ENCODE measurements around the gene STPG3. TPM values are rescaled to one million over a fixed set of nuclear protein-coding genes. Genes with fewer than 3 reads are reported as not detected.
A peak's percentile ranks its signal among the peaks of the same experiment; 100 is the strongest.
"Not testable (repeated sequence)": the region's sequence is repeated elsewhere in the genome, so short reads cannot be mapped to it uniquely, and the experiment has no call there.

Gene STPG3
- total RNA-seq, 2 experiments from 2014 or later = not detected

GRCh38 chr9:137240841-137241489, 10.1 kb upstream of the STPG3 start, which contains the start of gene TUBB4B:
TSS of gene TUBB4B (plus strand) at chr9:137241287. CDS start at chr9:137241361, 74 bp downstream.
- CTCF ChIA-PET = interaction anchor here (0.6 to 7.1 kb wide), 23 partner anchors 11 to 511 kb away, joined by 3 to 110 read pairs (median 5); partner anchors contain the start of genes ANAPC2, CYSRT1, DPP7 and MAN1B1
- peak within 1 kb of the TSS; percentile 90 for H3K27ac Mint-ChIP-seq
- peaks cover 31% of the 10 kb centered on the region for H3K4me1 Mint-ChIP-seq
- peak within 1 kb of the TSS; percentile 82 for H3K4me3 Mint-ChIP-seq
- peaks cover 21% of the 10 kb centered on the region for H3K36me3 Mint-ChIP-seq
- no peaks in the 10 kb centered on the region for H3K9me3 Mint-ChIP-seq (ENCODE audit: low read depth)
- ATAC-seq (peak; percentile 75), DNase-seq (peak; percentile 99)
- no peaks in the 10 kb centered on the region for H3K27me3 Mint-ChIP-seq

GRCh38 chr9:137241490-137242268, 9.4 kb upstream of the STPG3 start:
- Mint-ChIP-seq H3K4me1 (peaks cover 31% of the 10 kb centered on the region), H3K4me3 (peak overlapping the region; percentile 82), H3K27me3 (no peaks in the 10 kb centered on the region), H3K9me3 (ENCODE audit: low read depth) (no peaks in the 10 kb centered on the region), H3K27ac (peak overlapping the region; percentile 56), H3K36me3 (peaks cover 21% of the 10 kb centered on the region)
- peak; percentile 81 for DNase-seq
- ATAC-seq = peak; percentile 18
- CTCF ChIA-PET = interaction anchor here (0.9 to 6.1 kb wide), 11 partner anchors 13 to 441 kb away, joined by 3 to 110 read pairs (median 8); partner anchors contain the start of genes CYSRT1, NDOR1, NELFB and RNF208

- CTCF ChIA-PET = interaction anchor here (1.0 to 6.1 kb wide), 5 partner anchors 12 to 213 kb away, joined by 3 to 46 read pairs (median 3); partner anchors contain the start of genes NELFB and RNF224
- H3K27me3 Mint-ChIP-seq = no peaks in the 10 kb centered on the region
- H3K9me3 Mint-ChIP-seq (ENCODE audit: low read depth) = no peaks in the 10 kb centered on the region
- ATAC-seq = no peak
- peak; percentile 58 for DNase-seq
- H3K36me3 Mint-ChIP-seq = peaks cover 21% of the 10 kb centered on the region
- peak overlapping the region; percentile 82 for H3K4me3 Mint-ChIP-seq
- peak overlapping the region; percentile 66 for H3K27ac Mint-ChIP-seq
- peaks cover 31% of the 10 kb centered on the region for H3K4me1 Mint-ChIP-seq
Measured at GRCh38 chr9:137242269-137243203, 8.6 kb upstream of the STPG3 start.

GRCh38 chr9:137243266-137243625, 7.8 kb upstream of the STPG3 start:
- H3K27ac Mint-ChIP-seq; H3K9me3 Mint-ChIP-seq (ENCODE audit: low read depth); ATAC-seq; DNase-seq; H3K27me3 Mint-ChIP-seq: not testable (repeated sequence)
- Mint-ChIP-seq H3K36me3 (peaks cover 21% of the 10 kb centered on the region), H3K4me1 (peaks cover 29% of the 10 kb centered on the region), H3K4me3 (peak overlapping the region; percentile 30)
- CTCF ChIA-PET = interaction anchor here (1.0 to 6.1 kb wide), 5 partner anchors 11 to 214 kb away, joined by 3 to 46 read pairs (median 3); partner anchors contain the start of genes NELFB and RNF224

- Mint-ChIP-seq H3K36me3 (peaks cover 21% of the 10 kb centered on the region), H3K9me3 (ENCODE audit: low read depth) (no peaks in the 10 kb centered on the region)
- DNase-seq = peak; percentile 53
Measured at GRCh38 chr9:137243626-137244485, 7.2 kb upstream of the STPG3 start.

GRCh38 chr9:137244486-137245449, 6.3 kb upstream of the STPG3 start:
- peaks cover 19% of the 10 kb centered on the region for H3K4me1 Mint-ChIP-seq
- H3K9me3 Mint-ChIP-seq (ENCODE audit: low read depth) = no peaks in the 10 kb centered on the region
- ATAC-seq (no peak), DNase-seq (no peak)
- H3K36me3 Mint-ChIP-seq = peaks cover 21% of the 10 kb centered on the region
- CTCF ChIA-PET = interaction anchor here (1.5 to 6.1 kb wide), 3 partner anchors 8 to 10 kb away, joined by 3 to 46 read pairs (median 23); partner anchors contain the start of gene NELFB
- no peaks in the 10 kb centered on the region for H3K27me3 Mint-ChIP-seq
- H3K4me3 Mint-ChIP-seq = no peak overlapping the region
- no peak overlapping the region for H3K27ac Mint-ChIP-seq

More at GRCh38 chr9:137243626-137244485, 7.2 kb upstream of the STPG3 start:
- ATAC-seq = no peak
- peaks cover 23% of the 10 kb centered on the region for H3K4me1 Mint-ChIP-seq
- no peak overlapping the region for H3K27ac Mint-ChIP-seq
- no peaks in the 10 kb centered on the region for H3K27me3 Mint-ChIP-seq
- CTCF ChIA-PET = interaction anchor here (1.4 to 6.1 kb wide), 2 partner anchors 11 to 215 kb away, joined by 3 to 46 read pairs; partner anchors contain the start of gene NELFB
- H3K4me3 Mint-ChIP-seq = peak overlapping the region; percentile 30

- ATAC-seq (no peak), DNase-seq (no peak)
- Mint-ChIP-seq H3K4me3 (no peak overlapping the region), H3K36me3 (peaks cover 21% of the 10 kb centered on the region), H3K4me1 (peaks cover 19% of the 10 kb centered on the region), H3K27ac (no peak overlapping the region), H3K27me3 (no peaks in the 10 kb centered on the region), H3K9me3 (ENCODE audit: low read depth) (no peaks in the 10 kb centered on the region)
- CTCF ChIA-PET = interaction anchor here (1.5 to 5.2 kb wide), 2 partner anchors 9 kb away, joined by 3 to 23 read pairs; no protein-coding TSS in a partner anchor
Measured at GRCh38 chr9:137245450-137246421, 5.3 kb upstream of the STPG3 start.

GRCh38 chr9:137247135-137247915, 3.8 kb upstream of the STPG3 start:
- CTCF ChIA-PET = interaction anchor here (5.2 kb wide), 1 partner anchor 11 kb away, joined by 23 read pairs; no protein-coding TSS in a partner anchor
- ATAC-seq (no peak), DNase-seq (no peak)
- peaks cover 12% of the 10 kb centered on the region for H3K36me3 Mint-ChIP-seq
- no peak overlapping the region for H3K4me3 Mint-ChIP-seq
- no peaks in the 10 kb centered on the region for H3K27me3 Mint-ChIP-seq
- H3K4me1 Mint-ChIP-seq = peaks cover 17% of the 10 kb centered on the region
- H3K27ac Mint-ChIP-seq = no peak overlapping the region
- H3K9me3 Mint-ChIP-seq (ENCODE audit: low read depth) = no peaks in the 10 kb centered on the region

GRCh38 chr9:137247916-137248175, 3.2 kb upstream of the STPG3 start:
- Mint-ChIP-seq H3K27me3 (no peaks in the 10 kb centered on the region), H3K4me1 (peaks cover 12% of the 10 kb centered on the region), H3K27ac (no peak overlapping the region), H3K4me3 (no peak overlapping the region), H3K9me3 (ENCODE audit: low read depth) (no peaks in the 10 kb centered on the region), H3K36me3 (peaks cover 7% of the 10 kb centered on the region)
- DNase-seq (no peak), ATAC-seq (no peak)
- CTCF ChIA-PET = interaction anchor here (5.2 kb wide), 1 partner anchor 11 kb away, joined by 23 read pairs; no protein-coding TSS in a partner anchor

All from activated CD8-positive, alpha-beta memory T cell treated with anti-CD3 and anti-CD28 coated beads, Interleukin-2, amount 10 ng/mL, durations not matched to agents 7 days and 5 days (primary cell).